22Rv1 (cell line): ENCODE data around the gene REEP5.
A peak's percentile ranks its signal among the peaks of the same experiment; 100 is the strongest.

ENCODE experiments used
- H3K27ac ChIP-seq: fragments of 450-650 bp; 2 replicates; pipeline ENCODE4 v1.5.1; 2017
- CTCF ChIP-seq: fragments of 450-650 bp; IDR thresholded peaks from 2 replicates; pipeline ENCODE4 v1.5.1; 2017; ENCODE audit warnings: mild to moderate bottlenecking
- ZFX ChIP-seq: fragments of 450-650 bp; IDR thresholded peaks from 2 replicates; pipeline ENCODE4 v1.6.1; 2017; ENCODE audit warnings: antibody characterized with exemption, borderline replicate concordance

The REEP5 gene

DNA sequence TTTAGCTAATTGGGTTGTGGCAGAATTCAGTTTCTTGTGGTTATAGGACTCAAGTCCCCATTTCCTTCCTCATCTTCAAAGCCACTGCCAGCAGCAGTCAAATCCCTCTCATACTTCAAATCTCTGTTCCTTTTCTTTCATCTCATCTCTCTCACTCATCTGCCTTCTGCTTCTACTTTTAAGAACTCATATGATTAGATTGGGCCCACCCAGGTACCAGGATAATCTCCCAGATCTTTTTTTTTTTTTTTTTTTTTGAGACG is 8.0 kb upstream of the REEP5 start:
- TF ChIP-seq ZFX (no peak), CTCF (no peak)
- no peak overlapping the region for H3K27ac ChIP-seq

DNA sequence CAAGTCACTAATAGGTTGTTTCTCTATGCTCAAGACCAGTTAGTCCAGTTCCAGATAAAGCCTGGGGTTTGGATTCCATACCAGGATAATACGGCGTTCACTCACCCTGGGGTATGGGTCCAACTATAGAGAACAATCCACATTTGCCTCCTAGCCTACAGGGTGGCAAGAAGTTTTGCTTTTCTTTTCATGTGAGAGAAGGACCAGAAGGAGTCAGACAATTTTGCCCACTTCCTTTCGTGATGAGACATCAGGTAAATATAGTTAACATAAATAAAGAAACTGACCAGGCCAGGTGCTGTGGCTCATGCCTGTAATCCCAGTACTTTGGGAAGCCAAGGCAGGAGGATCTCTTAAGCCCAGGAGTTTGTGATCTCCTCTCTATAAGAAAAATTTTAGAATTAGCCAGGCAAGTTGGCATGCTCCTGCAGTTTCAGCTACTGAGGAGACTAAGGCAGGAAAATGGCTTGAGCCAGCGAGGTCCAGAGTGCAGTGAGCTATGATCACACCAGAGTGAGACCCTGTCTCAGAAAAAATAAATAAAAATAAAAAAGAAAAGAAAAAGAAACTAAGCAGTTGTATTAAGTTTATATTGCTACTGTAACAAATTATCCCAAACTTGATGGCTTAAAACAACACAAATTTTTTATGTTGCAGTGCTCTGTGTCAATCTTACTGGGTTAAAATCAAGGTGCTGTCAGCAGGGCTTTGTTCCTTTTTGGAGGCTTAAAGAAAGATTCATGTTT is 7.5 kb upstream of the REEP5 start:
- H3K27ac ChIP-seq, result no peak overlapping the region
- TF ChIP-seq CTCF, result no peak
- TF ChIP-seq ZFX, result no peak

DNA sequence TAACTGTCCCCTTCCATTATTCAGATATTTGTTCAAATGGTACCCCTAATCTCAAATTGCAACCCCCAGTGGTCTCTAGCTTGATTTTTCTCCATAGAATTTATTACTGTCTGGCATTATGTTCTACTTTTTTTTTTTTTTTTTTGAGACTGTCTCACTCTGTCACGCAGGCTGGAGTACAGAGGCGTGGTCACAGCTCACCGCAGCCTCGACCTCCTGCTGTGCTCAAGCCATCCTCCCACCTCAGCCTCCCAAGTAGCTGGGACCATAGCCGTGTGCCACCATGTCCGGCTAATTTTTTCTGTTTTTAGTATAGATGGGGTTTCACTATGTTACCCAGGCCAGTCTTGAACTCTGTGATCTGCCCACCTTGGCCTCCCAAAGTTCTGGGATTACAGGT is 2.0 kb upstream of the REEP5 start:
- TF ChIP-seq ZFX (no peak), CTCF (no peak)
- no peak overlapping the region for H3K27ac ChIP-seq

DNA sequence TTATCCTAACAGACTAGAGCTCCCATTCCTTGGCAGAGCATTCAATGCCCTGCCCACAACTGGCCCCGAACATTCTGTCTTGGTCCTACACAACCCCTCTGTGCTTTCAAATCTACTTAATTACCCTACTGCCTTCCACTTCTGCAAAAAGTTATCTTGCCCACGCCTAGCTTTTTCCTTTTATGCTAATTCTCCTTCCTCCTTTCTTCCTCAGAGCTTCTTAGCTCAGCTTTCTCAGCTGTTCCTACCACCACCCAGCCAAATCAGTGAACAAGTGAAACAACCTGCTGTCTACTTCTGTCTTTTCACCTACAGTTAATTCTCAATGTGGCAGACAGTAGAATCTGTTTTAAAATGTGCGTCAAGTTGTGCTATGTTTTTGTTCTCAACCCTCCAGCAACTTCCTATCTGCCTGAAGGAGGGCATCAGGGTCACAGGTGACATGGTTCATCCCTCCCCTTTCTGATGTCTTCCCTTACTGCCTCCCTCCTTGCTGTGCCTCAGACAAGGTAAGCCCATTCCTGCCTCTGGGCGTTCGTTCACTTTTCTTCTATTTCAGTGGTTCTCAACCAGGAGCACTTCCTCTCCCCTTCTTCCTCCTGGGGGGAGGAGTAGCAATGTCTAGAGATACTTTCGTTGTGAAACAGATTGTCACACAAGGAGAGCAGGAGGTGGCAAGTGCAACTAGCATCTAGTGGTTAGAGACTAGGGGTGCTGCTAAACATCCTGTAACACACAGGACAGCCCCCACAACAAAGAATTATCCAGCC is 1.3 kb upstream of the REEP5 start:
- no peak overlapping the region; the same call in 1 of the 2 replicates for H3K27ac ChIP-seq
- TF ChIP-seq CTCF, result no peak
- no peak for TF ChIP-seq ZFX

- peak overlapping the region; percentile 82 for H3K27ac ChIP-seq
These were observed 798 bp downstream of the REEP5 start for GRCh38 chr5:112921026-112921832.

GRCh38 chr5:112919972-112920371 is 2.1 kb downstream of the REEP5 start:
- TF ChIP-seq ZFX, result no peak
- TF ChIP-seq CTCF, result no peak
- no peak overlapping the region for H3K27ac ChIP-seq

More at GRCh38 chr5:112921026-112921832, 798 bp downstream of the REEP5 start:
- TF ChIP-seq ZFX (no peak), CTCF (no peak)
